HPDE6-E6E7 (cell line): ENCODE measurements around the gene MARS2.
A peak's percentile ranks its signal among the peaks of the same experiment; 100 is the strongest.
"Not testable (repeated sequence)": the region's sequence is repeated elsewhere in the genome, so short reads cannot be mapped to it uniquely, and the experiment has no call there.

Experiments used
- DNase-seq: peaks from one replicate; pipeline ENCODE4 v3.0.0; 2011; ENCODE audit warnings: missing footprints; ENCODE audit errors: extremely low spot score

Gene MARS2

DNA sequence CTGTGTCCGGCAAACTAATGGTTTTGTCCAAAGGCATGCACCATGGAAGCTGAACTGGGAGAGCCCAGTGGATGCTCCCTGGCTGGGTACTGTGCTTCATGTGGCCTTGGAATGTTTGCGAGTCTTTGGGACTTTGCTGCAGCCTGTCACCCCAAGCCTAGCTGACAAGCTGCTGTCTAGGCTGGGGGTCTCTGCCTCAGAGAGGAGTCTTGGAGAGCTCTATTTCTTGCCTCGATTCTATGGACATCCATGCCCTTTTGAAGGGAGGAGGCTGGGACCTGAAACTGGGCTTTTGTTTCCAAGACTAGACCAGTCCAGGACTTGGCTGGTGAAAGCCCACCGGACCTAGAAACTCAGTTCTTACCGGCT, 1.7 kb downstream of the MARS2 start:
- DNase-seq, result no peak

GRCh38 chr2:197707316-197708213, 2.4 kb downstream of the MARS2 start:
- peak; percentile 19 for DNase-seq

- no peak for DNase-seq
Observed at GRCh38 chr2:197708331-197708730, 3.2 kb downstream of the MARS2 start.

DNA sequence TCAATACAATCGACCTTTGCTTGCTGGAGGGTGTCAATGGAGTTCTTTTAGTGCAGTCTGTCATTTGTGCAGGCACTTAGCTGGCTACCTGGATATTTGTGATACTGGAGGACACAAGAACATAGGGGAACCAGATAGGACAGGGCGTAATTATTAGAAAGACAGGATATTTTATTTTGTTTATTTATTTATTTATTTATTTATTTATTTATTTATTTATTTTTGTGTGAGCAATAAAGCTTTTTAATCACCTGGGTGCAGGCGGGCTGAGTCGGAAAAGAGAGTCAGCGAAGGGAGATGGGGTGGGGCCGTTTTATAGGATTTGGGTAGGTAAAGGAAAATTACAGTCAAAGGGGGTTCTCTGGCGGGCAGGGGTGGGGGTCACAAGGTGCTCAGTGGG, 4.0 kb downstream of the MARS2 start:
- DNase-seq, result not testable (repeated sequence)

DNA sequence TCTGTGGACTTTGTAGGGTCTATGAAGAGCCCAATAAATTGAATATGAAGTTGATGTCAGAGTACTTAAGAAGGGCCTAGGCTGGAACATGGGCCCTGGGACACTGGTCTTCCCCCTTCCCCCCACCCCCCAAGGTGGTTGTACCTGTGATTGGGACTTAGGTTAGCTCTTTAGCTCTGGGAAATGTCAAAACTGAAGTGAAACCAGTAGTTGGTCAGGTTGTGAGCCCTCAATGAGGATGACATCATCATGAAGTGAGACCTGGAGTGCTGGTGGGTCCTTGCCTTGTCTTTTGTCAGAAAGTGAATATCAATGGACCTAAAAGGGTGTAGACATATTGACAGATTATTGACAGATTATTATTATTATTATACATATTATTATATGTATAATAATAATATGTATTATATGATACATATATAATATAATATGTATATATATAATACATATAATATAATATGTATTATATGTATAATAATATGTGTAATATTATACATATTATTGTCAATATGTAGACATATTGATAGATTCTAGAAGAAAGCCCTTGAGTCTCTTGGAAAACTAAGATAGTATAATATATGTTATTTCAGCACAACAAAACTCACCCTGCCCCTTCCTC, 5.4 kb downstream of the MARS2 start:
- DNase-seq, result no peak

- no peak for DNase-seq
Observed at GRCh38 chr2:197711578-197711977, 6.4 kb downstream of the MARS2 start.

GRCh38 chr2:197713271-197713670, 8.1 kb downstream of the MARS2 start:
- DNase-seq, result no peak

DNA sequence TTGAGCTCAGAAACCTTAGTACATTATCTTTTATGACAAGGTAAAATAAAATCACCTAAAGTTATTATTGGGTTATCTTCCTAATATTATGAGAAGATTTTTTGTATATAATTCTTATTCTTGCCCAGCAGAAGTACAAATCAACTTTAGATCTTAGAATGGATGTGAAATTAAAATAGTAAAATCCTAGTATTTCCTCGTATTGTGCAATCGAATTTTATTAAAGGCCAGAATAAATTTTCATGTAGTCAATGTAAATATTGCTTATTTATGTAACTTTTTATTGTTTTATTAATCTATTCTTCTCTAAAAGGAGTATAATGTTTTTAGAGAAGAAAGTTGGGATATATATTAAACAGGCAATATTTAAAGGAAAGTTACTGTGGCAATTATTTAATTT, 12.7 kb downstream of the MARS2 start:
- DNase-seq, result no peak

DNA sequence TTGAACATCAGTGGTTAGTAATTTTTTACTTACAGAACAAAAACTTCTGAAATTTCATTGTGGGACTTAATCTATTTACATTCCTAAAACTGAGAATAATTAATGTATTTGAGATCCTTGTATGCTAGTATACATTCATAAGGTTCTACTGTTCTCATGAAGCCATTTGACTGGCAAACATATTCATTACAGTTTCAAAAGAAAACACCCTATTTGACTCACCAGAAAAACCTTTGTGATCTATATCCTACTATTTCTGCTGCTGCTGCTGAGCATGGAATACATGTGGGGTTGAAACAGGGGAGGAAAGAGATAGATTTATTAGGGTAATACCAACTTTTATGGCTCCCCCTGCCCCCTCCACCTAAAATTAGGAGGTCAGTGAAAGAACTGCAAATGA, 21.8 kb downstream of the MARS2 start:
- DNase-seq, result no peak

GRCh38 chr2:197728555-197729544, 23.7 kb downstream of the MARS2 start:
- DNase-seq, result not testable (repeated sequence)

- no peak for DNase-seq
Observed at GRCh38 chr2:197740200-197740599, 35.0 kb downstream of the MARS2 start.
